Activated CD8-positive, alpha-beta memory T cell treated with anti-CD3 and anti-CD28 coated beads for 1 hour (primary cell): ENCODE measurements around the gene LOXL4.

Experiments used
- DNase-seq, 2 donors: peaks; one replicate each; pipeline ENCODE4 v3.0.0-alpha.2; 2020; ENCODE audit warnings: low read depth in 1 of 2; ENCODE audit errors: extremely low read depth in 1 of 2

LOXL4 gene

DNA sequence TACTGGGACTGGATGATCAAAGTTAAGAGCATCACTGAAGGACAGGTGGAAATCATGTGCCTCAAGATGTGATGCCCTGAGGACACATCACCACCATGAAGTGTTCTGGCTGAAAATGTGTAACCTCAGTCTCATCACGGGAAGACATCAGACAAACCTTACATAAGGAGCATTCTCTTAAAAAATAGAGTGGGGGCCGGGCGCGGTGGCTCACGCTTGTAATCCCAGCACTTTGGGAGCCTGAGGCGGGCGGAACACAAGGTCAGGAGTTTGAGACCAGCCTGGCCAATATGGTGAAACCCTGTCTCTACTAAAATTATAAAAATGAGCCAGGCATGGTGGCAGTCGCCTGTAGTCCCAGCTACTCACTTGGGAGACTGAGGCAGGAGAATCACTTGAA is 65.6 kb downstream of the LOXL4 start:
- no peak for DNase-seq

- no peak for DNase-seq
Measured at GRCh38 chr10:98201760-98202159, 66.2 kb downstream of the LOXL4 start.
